ENCODE data around the gene PCDHGA1.

Gene PCDHGA1

GRCh38 chr5:141465351-141465750 is 135.0 kb downstream of the PCDHGA1 start:
- peaks cover 3% of the 10 kb centered on the region for H3K27me3 Mint-ChIP-seq
- H3K9me3 Mint-ChIP-seq, result peaks cover 3% of the 10 kb centered on the region
- ATAC-seq (ENCODE audit: low read depth) (no peak), DNase-seq (ENCODE audit: low spot score in 2 of 2) (no peak)
- no peak overlapping the region for H3K4me3 Mint-ChIP-seq
- H3K36me3 Mint-ChIP-seq, result peaks cover 2% of the 10 kb centered on the region
- H3K4me1 Mint-ChIP-seq, result no peaks in the 10 kb centered on the region
- no peak overlapping the region for H3K27ac Mint-ChIP-seq

- no peak for DNase-seq (ENCODE audit: low spot score in 2 of 2)
- Mint-ChIP-seq H3K27me3 (peaks cover 19% of the 10 kb centered on the region), H3K36me3 (no peaks in the 10 kb centered on the region), H3K27ac (peak within 1 kb of the TSS; percentile 70), H3K4me1 (peaks cover 16% of the 10 kb centered on the region), H3K9me3 (no peaks in the 10 kb centered on the region), H3K4me3 (peak within 1 kb of the TSS; percentile 92)
- peak; percentile 94 for ATAC-seq (ENCODE audit: low read depth)
Measured at GRCh38 chr5:141475625-141476131, 145.4 kb downstream of the PCDHGA1 start, which contains the start of gene PCDHGC3. TSS of gene PCDHGC3 (plus strand) at chr5:141475966. CDS start at chr5:141476117, 151 bp downstream.

- DNase-seq (ENCODE audit: low spot score in 2 of 2) (no peak), ATAC-seq (ENCODE audit: low read depth) (peak; percentile 31)
- Mint-ChIP-seq H3K4me3 (peak overlapping the region; percentile 92), H3K9me3 (no peaks in the 10 kb centered on the region), H3K27ac (peak overlapping the region; percentile 70), H3K27me3 (peaks cover 21% of the 10 kb centered on the region), H3K36me3 (no peaks in the 10 kb centered on the region), H3K4me1 (peaks cover 16% of the 10 kb centered on the region)
Measured at GRCh38 chr5:141476132-141476911, 146.0 kb downstream of the PCDHGA1 start.

GRCh38 chr5:141477044-141477575 is 146.8 kb downstream of the PCDHGA1 start:
- H3K4me3 Mint-ChIP-seq, result peak overlapping the region; percentile 92
- H3K9me3 Mint-ChIP-seq, result no peaks in the 10 kb centered on the region
- DNase-seq (ENCODE audit: low spot score in 2 of 2) (no peak), ATAC-seq (ENCODE audit: low read depth) (no peak)
- peaks cover 16% of the 10 kb centered on the region for H3K4me1 Mint-ChIP-seq
- no peaks in the 10 kb centered on the region for H3K36me3 Mint-ChIP-seq
- H3K27ac Mint-ChIP-seq, result no peak overlapping the region
- H3K27me3 Mint-ChIP-seq, result peaks cover 21% of the 10 kb centered on the region

- DNase-seq (ENCODE audit: low spot score in 2 of 2), result no peak
- Mint-ChIP-seq H3K27me3 (peaks cover 25% of the 10 kb centered on the region), H3K4me3 (peak overlapping the region; percentile 21), H3K4me1 (peaks cover 16% of the 10 kb centered on the region), H3K27ac (no peak overlapping the region), H3K9me3 (no peaks in the 10 kb centered on the region), H3K36me3 (no peaks in the 10 kb centered on the region)
- no peak for ATAC-seq (ENCODE audit: low read depth)
Measured at GRCh38 chr5:141477815-141478214, 147.5 kb downstream of the PCDHGA1 start.

GRCh38 chr5:141478321-141478945 is 148.1 kb downstream of the PCDHGA1 start:
- H3K27ac Mint-ChIP-seq, result no peak overlapping the region
- ATAC-seq (ENCODE audit: low read depth), result no peak
- DNase-seq (ENCODE audit: low spot score in 2 of 2), result no peak
- H3K4me1 Mint-ChIP-seq, result peaks cover 16% of the 10 kb centered on the region
- H3K9me3 Mint-ChIP-seq, result no peaks in the 10 kb centered on the region
- H3K27me3 Mint-ChIP-seq, result peaks cover 29% of the 10 kb centered on the region
- no peak overlapping the region for H3K4me3 Mint-ChIP-seq
- no peaks in the 10 kb centered on the region for H3K36me3 Mint-ChIP-seq

GRCh38 chr5:141479776-141480175 is 149.5 kb downstream of the PCDHGA1 start:
- no peak for DNase-seq (ENCODE audit: low spot score in 2 of 2)
- H3K27me3 Mint-ChIP-seq, result peaks cover 32% of the 10 kb centered on the region
- no peaks in the 10 kb centered on the region for H3K36me3 Mint-ChIP-seq
- no peak overlapping the region for H3K4me3 Mint-ChIP-seq
- no peaks in the 10 kb centered on the region for H3K9me3 Mint-ChIP-seq
- peaks cover 23% of the 10 kb centered on the region for H3K4me1 Mint-ChIP-seq
- H3K27ac Mint-ChIP-seq, result no peak overlapping the region
- ATAC-seq (ENCODE audit: low read depth), result no peak

- ATAC-seq (ENCODE audit: low read depth) (no peak), DNase-seq (ENCODE audit: low spot score in 2 of 2) (no peak)
- Mint-ChIP-seq H3K27ac (no peak overlapping the region), H3K27me3 (peaks cover 26% of the 10 kb centered on the region), H3K4me3 (no peak overlapping the region), H3K4me1 (peaks cover 7% of the 10 kb centered on the region), H3K36me3 (no peaks in the 10 kb centered on the region), H3K9me3 (no peaks in the 10 kb centered on the region)
Measured at GRCh38 chr5:141483902-141484301, 153.6 kb downstream of the PCDHGA1 start.

GRCh38 chr5:141484310-141484640 is 154.0 kb downstream of the PCDHGA1 start:
- Mint-ChIP-seq H3K27me3 (peaks cover 26% of the 10 kb centered on the region), H3K4me1 (peaks cover 7% of the 10 kb centered on the region), H3K9me3 (no peaks in the 10 kb centered on the region), H3K27ac (no peak overlapping the region), H3K4me3 (peak overlapping the region; percentile 70), H3K36me3 (no peaks in the 10 kb centered on the region)
- ATAC-seq (ENCODE audit: low read depth), result no peak
- no peak for DNase-seq (ENCODE audit: low spot score in 2 of 2)

- no peaks in the 10 kb centered on the region for H3K9me3 Mint-ChIP-seq
- H3K36me3 Mint-ChIP-seq, result no peaks in the 10 kb centered on the region
- peaks cover 7% of the 10 kb centered on the region for H3K4me1 Mint-ChIP-seq
- DNase-seq (ENCODE audit: low spot score in 2 of 2) (no peak), ATAC-seq (ENCODE audit: low read depth) (peak; percentile 32)
- no peak within 1 kb of the TSS for H3K27ac Mint-ChIP-seq
- peak within 1 kb of the TSS; percentile 70 for H3K4me3 Mint-ChIP-seq
- H3K27me3 Mint-ChIP-seq, result peaks cover 26% of the 10 kb centered on the region
Measured at GRCh38 chr5:141484641-141485311, 154.5 kb downstream of the PCDHGA1 start, which contains the start of gene PCDHGC4. TSS of gene PCDHGC4 (plus strand) at chr5:141485030. CDS start at chr5:141485174, 144 bp downstream.

- Mint-ChIP-seq H3K27me3 (peaks cover 29% of the 10 kb centered on the region), H3K36me3 (no peaks in the 10 kb centered on the region), H3K4me1 (peaks cover 7% of the 10 kb centered on the region), H3K4me3 (peak overlapping the region; percentile 12), H3K27ac (no peak overlapping the region), H3K9me3 (no peaks in the 10 kb centered on the region)
- DNase-seq (ENCODE audit: low spot score in 2 of 2) (no peak), ATAC-seq (ENCODE audit: low read depth) (peak; percentile 27)
Measured at GRCh38 chr5:141485321-141486055, 155.2 kb downstream of the PCDHGA1 start.

- Mint-ChIP-seq H3K9me3 (no peaks in the 10 kb centered on the region), H3K4me1 (peaks cover 10% of the 10 kb centered on the region), H3K4me3 (no peak overlapping the region), H3K27me3 (peaks cover 33% of the 10 kb centered on the region), H3K27ac (no peak overlapping the region), H3K36me3 (peaks cover 1% of the 10 kb centered on the region)
- DNase-seq (ENCODE audit: low spot score in 2 of 2) (no peak), ATAC-seq (ENCODE audit: low read depth) (no peak)
Measured at GRCh38 chr5:141486091-141486490, 155.8 kb downstream of the PCDHGA1 start.

GRCh38 chr5:141487131-141487530 is 156.8 kb downstream of the PCDHGA1 start:
- peaks cover 16% of the 10 kb centered on the region for H3K4me1 Mint-ChIP-seq
- no peak overlapping the region for H3K4me3 Mint-ChIP-seq
- H3K27ac Mint-ChIP-seq, result no peak overlapping the region
- H3K27me3 Mint-ChIP-seq, result peaks cover 37% of the 10 kb centered on the region
- no peak for ATAC-seq (ENCODE audit: low read depth)
- peaks cover 1% of the 10 kb centered on the region for H3K36me3 Mint-ChIP-seq
- DNase-seq (ENCODE audit: low spot score in 2 of 2), result no peak
- no peaks in the 10 kb centered on the region for H3K9me3 Mint-ChIP-seq

Data from memory B cell (primary cell).